ENCODE data around the gene ZSWIM8. TPM values are rescaled to one million over a fixed set of nuclear protein-coding genes. Genes with fewer than 3 reads are reported as not detected.

ZSWIM8 gene
- total RNA-seq, 2 donors from 2014 or later, result 37.6 to 63.2 TPM

DNA sequence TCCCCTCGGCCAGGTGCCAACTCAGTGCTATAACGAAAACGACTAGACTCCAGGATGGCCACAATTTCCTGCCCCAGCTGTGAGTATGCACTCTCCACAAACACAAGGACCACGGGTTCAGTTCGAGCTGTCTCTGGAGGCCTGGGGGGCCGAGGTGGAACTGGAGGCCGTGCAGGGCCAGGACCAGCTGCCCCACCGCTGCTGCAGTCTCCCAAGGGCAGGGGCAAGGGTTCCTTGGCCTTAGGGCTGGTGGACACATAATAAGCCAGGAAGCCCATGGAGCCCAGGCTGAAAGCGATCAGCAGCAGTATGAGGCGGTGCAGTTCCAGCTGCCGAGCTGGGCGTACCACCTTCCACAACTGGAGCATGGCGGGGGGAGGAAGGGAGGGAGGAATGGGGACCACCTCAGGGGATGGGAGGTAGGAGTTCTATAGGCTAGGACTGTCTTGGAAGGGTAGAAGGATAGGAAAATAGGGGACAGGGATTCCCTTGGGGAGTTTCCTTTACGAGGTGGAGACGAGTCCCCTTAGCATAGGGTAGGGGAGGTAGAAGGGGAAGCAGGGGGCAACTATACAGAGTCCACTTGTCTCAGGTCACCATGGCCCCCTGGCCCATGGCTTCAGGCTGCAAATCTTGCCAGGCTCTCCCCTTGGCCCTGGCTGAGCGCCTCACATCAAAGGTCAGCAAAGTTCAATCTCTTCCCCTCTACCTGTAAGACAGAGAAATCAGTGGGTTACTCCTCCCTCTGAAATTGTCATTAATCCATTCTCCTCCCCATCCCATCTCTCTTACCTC, 22.8 kb downstream of the ZSWIM8 start:
- Histone ChIP-seq H3K36me3 (peaks cover 58% of the 10 kb centered on the region), H3K4me1 (peaks cover 0 to 23% of the 10 kb centered on the region in 2 donors), H3K27ac (no peak overlapping the region), H3K4me3 (no peak overlapping the region), H3K27me3 (no peaks in the 10 kb centered on the region), H3K9me3 (no peaks in the 10 kb centered on the region)
- no peak for DNase-seq (ENCODE audit: low spot score)
- TF ChIP-seq CTCF (IDR thresholded peaks at IDR 0.05), result no peak

DNA sequence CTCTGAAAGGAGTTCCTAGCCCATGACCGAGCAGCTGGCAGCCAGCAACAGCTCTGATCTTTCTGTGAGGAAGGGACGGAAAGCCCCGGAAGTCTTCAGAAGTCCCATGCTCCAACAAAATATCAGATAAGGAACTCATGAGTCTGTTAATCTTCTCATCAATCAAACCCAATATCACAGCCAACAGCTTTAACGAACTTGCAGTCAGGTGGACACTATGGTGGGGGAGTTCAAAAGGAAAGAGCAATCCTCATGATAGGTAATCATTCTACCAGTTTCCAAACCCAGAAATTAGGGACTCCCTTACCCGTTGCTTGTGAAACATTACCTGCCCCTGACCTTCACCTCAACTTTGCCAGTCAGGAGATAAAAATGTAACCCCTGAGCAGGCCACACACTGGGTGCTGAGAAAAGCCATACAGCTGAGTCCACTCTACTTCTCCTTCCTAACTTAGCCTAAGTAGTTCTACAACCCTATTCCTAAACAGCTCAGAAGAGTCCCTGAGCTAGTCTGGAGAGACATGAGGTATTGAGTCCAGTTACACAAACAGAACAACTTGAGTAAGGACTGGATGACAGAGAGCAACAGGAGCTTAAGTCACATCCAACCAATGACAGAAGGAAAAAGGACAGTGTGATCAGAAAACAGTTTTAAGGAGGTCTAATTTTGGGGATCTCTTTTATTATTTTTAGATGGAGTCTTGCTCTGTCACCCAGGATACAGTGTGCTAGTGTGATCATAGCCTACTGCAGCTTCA, 23.8 kb downstream of the ZSWIM8 start:
- no peak overlapping the region for H3K27ac ChIP-seq
- H3K4me3 ChIP-seq, result no peak overlapping the region
- no peaks in the 10 kb centered on the region for H3K9me3 ChIP-seq
- DNase-seq (ENCODE audit: low spot score), result no peak
- no peaks in the 10 kb centered on the region for H3K27me3 ChIP-seq
- H3K4me1 ChIP-seq, result peaks cover 0 to 23% of the 10 kb centered on the region in 2 donors
- no peak for TF ChIP-seq CTCF (IDR thresholded peaks at IDR 0.05)
- H3K36me3 ChIP-seq, result peaks cover 48% of the 10 kb centered on the region

DNA sequence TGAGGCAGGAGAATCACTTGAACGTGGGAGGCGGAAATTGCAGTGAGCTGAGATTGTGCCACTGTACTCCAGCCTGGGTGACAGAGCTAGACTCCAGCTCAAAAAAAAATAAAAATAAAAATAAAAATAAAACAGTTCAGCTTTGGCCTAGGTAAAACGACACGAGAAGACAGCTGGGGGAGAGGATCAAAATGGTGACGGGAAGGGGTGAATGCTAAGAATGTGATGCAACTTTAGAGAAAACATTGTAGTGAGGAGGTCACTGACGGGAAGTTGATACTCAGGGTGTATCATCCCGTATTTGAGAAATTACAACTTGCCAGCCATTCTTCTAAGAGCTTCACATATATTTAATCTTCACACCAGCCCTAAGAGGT, 24.9 kb downstream of the ZSWIM8 start:
- Histone ChIP-seq H3K27ac (peak overlapping the region in 1 of 2 donors; percentile 87), H3K4me1 (peaks cover 0 to 23% of the 10 kb centered on the region in 2 donors), H3K27me3 (no peaks in the 10 kb centered on the region), H3K4me3 (peak overlapping the region; percentile 95 to 97), H3K36me3 (peaks cover 37% of the 10 kb centered on the region), H3K9me3 (no peaks in the 10 kb centered on the region)
- TF ChIP-seq CTCF (IDR thresholded peaks at IDR 0.05), result no peak
- no peak for DNase-seq (ENCODE audit: low spot score)

DNA sequence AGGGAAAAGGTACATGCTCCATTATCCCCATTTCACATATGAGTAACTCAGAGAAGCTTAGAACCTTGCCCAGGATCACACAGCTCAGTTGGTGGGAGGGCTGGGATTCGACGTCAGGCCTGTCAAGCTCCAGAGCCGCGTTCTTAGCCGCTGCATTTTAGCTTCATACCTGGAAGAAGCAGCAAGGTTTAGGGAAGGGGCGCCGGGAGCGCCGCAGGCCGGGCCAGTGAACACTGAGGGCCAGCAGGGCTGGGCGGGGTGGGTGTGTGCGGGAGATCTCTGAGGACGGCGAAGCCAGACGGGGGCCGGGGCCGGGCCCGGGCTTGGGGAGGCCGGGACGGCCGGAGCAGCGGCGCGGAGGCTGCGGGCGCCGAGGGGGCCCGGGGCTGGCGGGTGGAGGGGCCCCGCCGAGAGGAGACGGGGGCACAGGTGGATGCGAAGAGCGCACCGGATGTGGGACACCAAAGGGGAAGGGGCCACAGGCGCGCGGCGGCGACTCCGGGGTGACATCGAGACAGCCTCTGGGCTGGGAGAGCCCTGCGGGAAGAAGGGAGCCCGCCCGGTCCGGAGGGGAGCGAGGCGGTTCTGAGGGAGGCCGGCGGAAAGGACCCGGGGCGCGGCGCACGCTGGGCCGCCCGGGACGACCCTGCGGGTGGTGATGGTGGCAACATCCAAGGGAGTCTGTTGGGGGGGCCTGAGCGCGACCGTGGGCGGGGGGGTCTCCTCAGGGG, 25.5 kb downstream of the ZSWIM8 start:
- H3K9me3 ChIP-seq, result no peaks in the 10 kb centered on the region
- peak overlapping the region; percentile 95 to 97 for H3K4me3 ChIP-seq
- no peak for DNase-seq (ENCODE audit: low spot score)
- peak overlapping the region; percentile 87 to 94 for H3K27ac ChIP-seq
- peaks cover 0 to 23% of the 10 kb centered on the region in 2 donors for H3K4me1 ChIP-seq
- peaks cover 31% of the 10 kb centered on the region for H3K36me3 ChIP-seq
- no peaks in the 10 kb centered on the region for H3K27me3 ChIP-seq
- no peak for TF ChIP-seq CTCF (IDR thresholded peaks at IDR 0.05)

GRCh38 chr10:73812657-73813056, 27.3 kb downstream of the ZSWIM8 start:
- peaks cover 22% of the 10 kb centered on the region for H3K36me3 ChIP-seq
- H3K27me3 ChIP-seq, result no peaks in the 10 kb centered on the region
- H3K4me3 ChIP-seq, result no peak overlapping the region
- H3K9me3 ChIP-seq, result no peaks in the 10 kb centered on the region
- H3K27ac ChIP-seq, result no peak overlapping the region
- no peak for TF ChIP-seq CTCF (IDR thresholded peaks at IDR 0.05)
- H3K4me1 ChIP-seq, result peaks cover 0 to 23% of the 10 kb centered on the region in 2 donors
- DNase-seq (ENCODE audit: low spot score), result no peak

All from right atrium auricular region (tissue), 2 donors.